SK-N-MC (cell line): ENCODE measurements around the gene PIGK.

Source experiments
- EZH2 ChIP-seq: fragments of 200-600 bp; sonication (generic); IDR thresholded peaks from one replicate; pipeline ENCODE4 v1.6.1; 2017; ENCODE audit warnings: antibody characterized with exemption
- FOXP2 ChIP-seq: optimal IDR thresholded peaks from 2 replicates; pipeline ENCODE3; 2011; ENCODE audit warnings: mild to moderate bottlenecking, moderate library complexity; ENCODE audit not compliant: insufficient read depth; ENCODE audit errors: extremely low read length, control extremely low read depth
- POLR2AphosphoS5 ChIP-seq: IDR thresholded peaks from 2 replicates; pipeline ENCODE4 v1.6.1; 2012; ENCODE audit warnings: mild to moderate bottlenecking, low read depth, low read length, borderline replicate concordance

DNA sequence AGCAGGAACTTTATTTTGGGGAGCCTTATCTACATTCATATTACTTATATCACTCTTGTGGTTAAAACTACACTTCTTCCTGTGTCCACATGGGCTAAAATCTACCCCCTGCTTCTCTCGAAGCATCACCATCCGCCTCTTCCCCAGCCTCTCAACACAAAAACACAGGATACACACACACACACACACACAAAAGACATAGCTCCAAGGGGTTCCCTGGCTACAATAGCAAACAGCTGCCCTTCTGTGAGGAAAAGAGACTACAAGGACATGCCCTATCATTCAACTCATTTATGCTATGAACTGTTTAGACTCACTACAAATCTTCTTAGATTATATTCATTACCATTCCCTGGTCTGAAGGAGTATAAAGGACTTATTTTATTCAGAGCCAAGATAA is 155.0 kb downstream of the PIGK start:
- TF ChIP-seq EZH2: no peak
- TF ChIP-seq POLR2AphosphoS5: no peak
- no peak for TF ChIP-seq FOXP2
